Activated naive CD8-positive, alpha-beta T cell (primary cell): Measurements from ENCODE around the gene MSH2.
A peak's percentile ranks its signal among the peaks of the same experiment; 100 is the strongest.
"Not testable (repeated sequence)": the region's sequence is repeated elsewhere in the genome, so short reads cannot be mapped to it uniquely, and the experiment has no call there.

Experiments used
- H3K27ac Mint-ChIP-seq: one replicate; pipeline ENCODE4 v1.8.0; 2021; ENCODE audit warnings: mixed read lengths
- H3K27me3 Mint-ChIP-seq: one replicate; pipeline ENCODE4 v1.8.0; 2021; ENCODE audit warnings: mixed read lengths
- H3K36me3 Mint-ChIP-seq: one replicate; pipeline ENCODE4 v1.8.0; 2021; ENCODE audit warnings: mixed read lengths
- H3K4me1 Mint-ChIP-seq: one replicate; pipeline ENCODE4 v1.8.0; 2021; ENCODE audit warnings: low read depth, mixed read lengths
- H3K4me3 Mint-ChIP-seq: one replicate; pipeline ENCODE4 v1.8.0; 2021; ENCODE audit warnings: mild to moderate bottlenecking, mixed read lengths
- H3K9me3 Mint-ChIP-seq: one replicate; pipeline ENCODE4 v1.8.0; 2021; ENCODE audit warnings: low read depth, mixed read lengths

Gene MSH2

DNA sequence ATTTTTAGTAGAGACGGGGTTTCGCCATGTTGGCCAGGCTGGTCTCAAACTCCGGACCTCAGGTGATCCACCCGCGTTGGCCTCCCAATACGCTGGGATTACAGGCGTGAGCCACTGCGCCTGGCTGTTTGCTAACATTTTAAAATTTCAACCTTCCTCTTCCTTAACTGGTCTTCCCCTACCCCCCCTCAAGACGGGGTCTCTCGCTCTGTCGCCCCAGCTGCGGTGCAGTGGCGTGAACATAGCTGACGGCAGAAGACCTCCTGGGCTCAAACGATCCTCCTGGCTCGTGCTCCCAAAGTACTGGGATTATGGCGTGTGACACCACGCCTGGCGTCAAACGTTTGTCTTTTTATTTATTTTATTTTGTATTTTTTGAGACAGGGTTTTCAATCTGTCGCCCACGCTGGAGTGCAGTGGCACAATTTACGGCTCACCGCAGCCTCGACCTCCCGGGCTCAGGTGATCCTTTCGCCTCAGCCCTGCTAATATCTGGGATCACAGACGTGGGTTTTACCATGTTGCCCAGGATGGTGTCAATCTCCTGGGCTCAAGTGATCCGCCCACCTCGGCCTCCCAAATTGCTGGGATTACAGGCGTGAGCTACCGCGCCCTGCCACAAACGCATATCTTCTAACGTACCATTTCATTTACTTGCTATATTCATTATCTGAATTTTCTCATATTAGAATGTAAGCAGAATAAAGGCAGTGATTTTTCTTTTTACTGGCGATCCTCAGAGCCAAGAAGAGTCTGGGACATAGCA is 984 bp upstream of the MSH2 start:
- peaks cover 7% of the 10 kb centered on the region for H3K36me3 Mint-ChIP-seq
- peak overlapping the region; percentile 96 for H3K4me3 Mint-ChIP-seq
- H3K27me3 Mint-ChIP-seq: no peaks in the 10 kb centered on the region
- peaks cover 3% of the 10 kb centered on the region for H3K9me3 Mint-ChIP-seq
- peak overlapping the region; percentile 98 for H3K27ac Mint-ChIP-seq
- peaks cover 27% of the 10 kb centered on the region for H3K4me1 Mint-ChIP-seq

- Mint-ChIP-seq H3K27me3 (no peaks in the 10 kb centered on the region), H3K4me1 (peaks cover 31% of the 10 kb centered on the region), H3K27ac (peak overlapping the region; percentile 98), H3K36me3 (peaks cover 7% of the 10 kb centered on the region), H3K4me3 (peak overlapping the region; percentile 96), H3K9me3 (peaks cover 3% of the 10 kb centered on the region)
Measured at GRCh38 chr2:47402555-47402804, 476 bp upstream of the MSH2 start.

DNA sequence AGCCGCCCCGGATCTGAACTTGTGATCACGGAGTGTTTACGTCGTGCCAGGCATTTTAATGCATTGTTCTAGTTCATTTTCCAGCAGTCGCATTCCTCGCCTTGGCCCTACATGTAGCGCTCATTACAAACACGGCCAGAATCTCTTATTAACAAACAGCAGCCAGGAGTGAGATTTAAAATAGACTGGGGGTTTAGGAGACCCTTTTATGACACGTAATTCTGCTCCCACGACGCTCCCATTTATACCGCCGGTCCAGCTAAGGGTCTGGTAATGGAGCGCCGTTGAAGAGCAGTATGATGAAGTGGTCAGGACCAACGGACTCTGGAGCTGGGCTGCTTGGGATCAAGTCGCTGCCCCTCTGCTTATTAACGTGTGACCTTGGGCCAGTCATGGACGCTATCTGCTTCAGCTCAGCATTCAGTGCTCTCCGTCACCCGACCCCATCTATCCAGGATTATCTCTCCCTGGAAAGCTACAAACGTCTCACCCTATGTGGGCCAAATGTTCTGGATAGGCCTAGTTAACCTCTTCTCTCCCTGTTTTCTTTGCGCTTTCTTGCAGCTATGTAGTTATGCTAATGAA is 745 bp downstream of the MSH2 start:
- Mint-ChIP-seq H3K4me1 (peaks cover 39% of the 10 kb centered on the region), H3K4me3 (peak overlapping the region; percentile 96), H3K9me3 (peaks cover 3% of the 10 kb centered on the region), H3K27me3 (no peaks in the 10 kb centered on the region), H3K36me3 (peaks cover 10% of the 10 kb centered on the region), H3K27ac (peak overlapping the region; percentile 98)

GRCh38 chr2:47404356-47404755 is 1.4 kb downstream of the MSH2 start:
- Mint-ChIP-seq H3K27ac (peak overlapping the region; percentile 98), H3K4me1 (peaks cover 39% of the 10 kb centered on the region), H3K9me3 (peaks cover 3% of the 10 kb centered on the region), H3K27me3 (no peaks in the 10 kb centered on the region), H3K36me3 (peaks cover 10% of the 10 kb centered on the region), H3K4me3 (peak overlapping the region; percentile 96)

- peaks cover 39% of the 10 kb centered on the region for H3K4me1 Mint-ChIP-seq
- no peaks in the 10 kb centered on the region for H3K27me3 Mint-ChIP-seq
- peaks cover 10% of the 10 kb centered on the region for H3K36me3 Mint-ChIP-seq
- no peak overlapping the region for H3K27ac Mint-ChIP-seq
- peaks cover 3% of the 10 kb centered on the region for H3K9me3 Mint-ChIP-seq
- H3K4me3 Mint-ChIP-seq: peak overlapping the region; percentile 35
Measured at GRCh38 chr2:47405757-47406156, 2.8 kb downstream of the MSH2 start.

- H3K27ac Mint-ChIP-seq, H3K4me3 Mint-ChIP-seq, H3K27me3 Mint-ChIP-seq, H3K9me3 Mint-ChIP-seq: not testable (repeated sequence)
- Mint-ChIP-seq H3K36me3 (peaks cover 10% of the 10 kb centered on the region), H3K4me1 (peaks cover 39% of the 10 kb centered on the region)
Measured at GRCh38 chr2:47406649-47407330, 3.8 kb downstream of the MSH2 start.

GRCh38 chr2:47407976-47408375 is 5.0 kb downstream of the MSH2 start:
- not testable (repeated sequence) for H3K4me3 Mint-ChIP-seq, H3K9me3 Mint-ChIP-seq, H3K27me3 Mint-ChIP-seq
- H3K36me3 Mint-ChIP-seq: peaks cover 10% of the 10 kb centered on the region
- peak overlapping the region; percentile 64 for H3K27ac Mint-ChIP-seq
- H3K4me1 Mint-ChIP-seq: peaks cover 32% of the 10 kb centered on the region

GRCh38 chr2:47414682-47415458 is 11.9 kb downstream of the MSH2 start:
- H3K27me3 Mint-ChIP-seq: no peaks in the 10 kb centered on the region
- no peaks in the 10 kb centered on the region for H3K9me3 Mint-ChIP-seq
- H3K4me1 Mint-ChIP-seq: no peaks in the 10 kb centered on the region
- H3K27ac Mint-ChIP-seq: no peak overlapping the region
- peaks cover 8% of the 10 kb centered on the region for H3K36me3 Mint-ChIP-seq
- H3K4me3 Mint-ChIP-seq: no peak overlapping the region

DNA sequence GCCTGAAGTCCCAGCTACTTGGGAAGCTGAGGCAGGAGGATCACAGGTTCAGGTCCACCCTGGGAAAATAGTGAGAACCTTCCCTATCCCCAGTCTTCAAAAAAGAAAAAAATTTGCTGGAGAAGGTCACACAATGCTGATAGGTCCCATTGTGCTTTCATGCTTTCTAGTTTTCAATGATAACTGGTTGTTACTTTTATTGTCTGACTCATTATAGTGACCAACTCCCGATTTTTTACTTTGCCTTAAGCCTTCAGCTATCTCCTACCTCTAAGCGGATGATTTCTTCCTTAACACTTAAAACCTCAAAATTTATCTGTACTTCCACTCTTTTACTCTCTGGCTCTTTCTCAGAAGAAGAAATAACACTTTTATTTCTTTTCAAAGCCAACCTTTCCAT is 17.3 kb downstream of the MSH2 start:
- no peaks in the 10 kb centered on the region for H3K27me3 Mint-ChIP-seq
- no peaks in the 10 kb centered on the region for H3K4me1 Mint-ChIP-seq
- H3K4me3 Mint-ChIP-seq: no peak overlapping the region
- peaks cover 12% of the 10 kb centered on the region for H3K36me3 Mint-ChIP-seq
- H3K27ac Mint-ChIP-seq: no peak overlapping the region
- no peaks in the 10 kb centered on the region for H3K9me3 Mint-ChIP-seq

DNA sequence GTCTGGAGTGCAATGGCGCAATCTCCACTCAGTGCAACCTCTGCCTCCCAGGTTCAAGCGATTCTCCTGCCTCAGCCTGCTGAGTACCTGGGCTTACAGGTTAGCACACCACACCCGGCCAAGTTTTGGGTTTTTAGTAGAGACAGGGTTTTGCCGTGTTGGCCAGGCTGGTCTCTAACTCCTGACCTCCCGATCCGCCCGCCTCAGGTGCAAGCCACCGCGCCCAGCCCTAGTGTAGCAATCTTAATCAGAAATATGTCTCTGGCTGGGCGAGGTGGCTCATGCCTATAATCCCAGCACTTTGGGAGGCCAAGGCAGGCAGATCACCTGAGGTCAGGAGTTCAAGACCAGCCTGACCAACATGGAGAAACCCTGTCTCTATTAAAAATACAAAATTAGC is 17.7 kb downstream of the MSH2 start:
- not testable (repeated sequence) for H3K4me3 Mint-ChIP-seq, H3K27ac Mint-ChIP-seq, H3K9me3 Mint-ChIP-seq, H3K27me3 Mint-ChIP-seq, H3K4me1 Mint-ChIP-seq
- H3K36me3 Mint-ChIP-seq: peaks cover 14% of the 10 kb centered on the region

GRCh38 chr2:47422016-47422415 is 19.1 kb downstream of the MSH2 start:
- H3K4me3 Mint-ChIP-seq: no peak overlapping the region
- no peaks in the 10 kb centered on the region for H3K27me3 Mint-ChIP-seq
- H3K4me1 Mint-ChIP-seq: no peaks in the 10 kb centered on the region
- peaks cover 12% of the 10 kb centered on the region for H3K36me3 Mint-ChIP-seq
- H3K27ac Mint-ChIP-seq: no peak overlapping the region
- no peaks in the 10 kb centered on the region for H3K9me3 Mint-ChIP-seq

- Mint-ChIP-seq H3K9me3 (no peaks in the 10 kb centered on the region), H3K4me1 (no peaks in the 10 kb centered on the region), H3K27ac (no peak overlapping the region), H3K4me3 (no peak overlapping the region), H3K36me3 (peaks cover 12% of the 10 kb centered on the region), H3K27me3 (no peaks in the 10 kb centered on the region)
Measured at GRCh38 chr2:47422560-47422959, 19.6 kb downstream of the MSH2 start.

DNA sequence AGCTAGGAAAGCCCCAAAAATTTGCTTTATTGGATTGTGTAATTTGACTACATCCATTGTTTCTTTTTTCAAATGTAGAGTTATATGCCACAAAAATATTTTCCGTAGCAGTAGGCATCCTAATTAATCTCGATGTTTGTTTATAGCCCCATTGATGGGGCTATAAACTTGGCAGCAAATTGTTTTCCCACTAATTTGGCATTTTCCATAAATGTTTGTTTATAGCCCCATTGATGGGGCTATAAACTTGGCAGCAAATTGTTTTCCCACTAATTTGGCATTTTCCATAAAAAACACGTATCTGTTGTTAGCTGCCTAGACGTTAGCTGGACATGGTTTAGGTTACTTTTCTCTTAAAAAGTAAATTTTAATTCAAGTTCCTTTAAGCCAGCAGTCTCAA is 23.8 kb downstream of the MSH2 start:
- no peaks in the 10 kb centered on the region for H3K4me1 Mint-ChIP-seq
- H3K4me3 Mint-ChIP-seq: no peak overlapping the region
- no peaks in the 10 kb centered on the region for H3K27me3 Mint-ChIP-seq
- no peaks in the 10 kb centered on the region for H3K9me3 Mint-ChIP-seq
- H3K36me3 Mint-ChIP-seq: peaks cover 9% of the 10 kb centered on the region
- no peak overlapping the region for H3K27ac Mint-ChIP-seq

GRCh38 chr2:47429795-47430194 is 26.8 kb downstream of the MSH2 start:
- Mint-ChIP-seq H3K27ac (no peak overlapping the region), H3K4me1 (no peaks in the 10 kb centered on the region), H3K4me3 (no peak overlapping the region), H3K36me3 (peaks cover 15% of the 10 kb centered on the region), H3K27me3 (no peaks in the 10 kb centered on the region), H3K9me3 (no peaks in the 10 kb centered on the region)

DNA sequence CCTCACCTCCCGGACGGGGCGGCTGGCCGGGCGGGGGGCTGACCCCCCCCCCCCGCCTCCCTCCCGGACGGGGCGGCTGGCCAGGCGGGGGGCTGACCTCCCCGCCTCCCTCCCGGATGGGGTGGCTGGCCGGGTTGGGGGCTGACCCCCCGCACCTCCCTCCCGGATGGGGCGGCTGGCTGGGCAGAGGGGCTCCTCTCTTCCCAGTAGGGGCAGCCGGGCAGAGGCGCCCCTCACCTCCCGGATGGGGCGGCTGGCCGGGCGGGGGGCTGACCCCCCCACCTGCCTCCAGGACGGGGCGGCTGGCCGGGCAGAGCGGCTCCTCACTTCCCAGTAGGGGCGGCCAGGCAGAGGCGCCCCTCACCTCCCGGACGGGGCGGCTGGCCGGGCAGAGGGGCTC is 30.1 kb downstream of the MSH2 start:
- H3K4me3 Mint-ChIP-seq, H3K9me3 Mint-ChIP-seq, H3K27ac Mint-ChIP-seq, H3K27me3 Mint-ChIP-seq, H3K4me1 Mint-ChIP-seq: not testable (repeated sequence)
- H3K36me3 Mint-ChIP-seq: peaks cover 15% of the 10 kb centered on the region
